ENCODE results near the gene SUGP1.

GRCh38 chr19:19259741-19260140 lies 60.6 kb downstream of the SUGP1 start:
- TF ChIP-seq, protein P1, sequence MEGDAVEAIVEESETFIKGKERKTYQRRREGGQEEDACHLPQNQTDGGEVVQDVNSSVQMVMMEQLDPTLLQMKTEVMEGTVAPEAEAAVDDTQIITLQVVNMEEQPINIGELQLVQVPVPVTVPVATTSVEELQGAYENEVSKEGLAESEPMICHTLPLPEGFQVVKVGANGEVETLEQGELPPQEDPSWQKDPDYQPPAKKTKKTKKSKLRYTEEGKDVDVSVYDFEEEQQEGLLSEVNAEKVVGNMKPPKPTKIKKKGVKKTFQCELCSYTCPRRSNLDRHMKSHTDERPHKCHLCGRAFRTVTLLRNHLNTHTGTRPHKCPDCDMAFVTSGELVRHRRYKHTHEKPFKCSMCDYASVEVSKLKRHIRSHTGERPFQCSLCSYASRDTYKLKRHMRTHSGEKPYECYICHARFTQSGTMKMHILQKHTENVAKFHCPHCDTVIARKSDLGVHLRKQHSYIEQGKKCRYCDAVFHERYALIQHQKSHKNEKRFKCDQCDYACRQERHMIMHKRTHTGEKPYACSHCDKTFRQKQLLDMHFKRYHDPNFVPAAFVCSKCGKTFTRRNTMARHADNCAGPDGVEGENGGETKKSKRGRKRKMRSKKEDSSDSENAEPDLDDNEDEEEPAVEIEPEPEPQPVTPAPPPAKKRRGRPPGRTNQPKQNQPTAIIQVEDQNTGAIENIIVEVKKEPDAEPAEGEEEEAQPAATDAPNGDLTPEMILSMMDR (IDR thresholded peaks at IDR 0.05; ENCODE audit: low read depth, low read length): no peak
- no peak for TF ChIP-seq EZH2phosphoT487 (IDR thresholded peaks at IDR 0.05; ENCODE audit: low read depth)

Measured in OCI-LY3 (cell line).